Fibroblast of skin of back (primary cell): ENCODE measurements around the gene ARHGAP11A.

Experiments
- DNase-seq: peaks from one replicate; pipeline ENCODE4 v3.0.0-alpha.2; 2013

The ARHGAP11A gene

DNA sequence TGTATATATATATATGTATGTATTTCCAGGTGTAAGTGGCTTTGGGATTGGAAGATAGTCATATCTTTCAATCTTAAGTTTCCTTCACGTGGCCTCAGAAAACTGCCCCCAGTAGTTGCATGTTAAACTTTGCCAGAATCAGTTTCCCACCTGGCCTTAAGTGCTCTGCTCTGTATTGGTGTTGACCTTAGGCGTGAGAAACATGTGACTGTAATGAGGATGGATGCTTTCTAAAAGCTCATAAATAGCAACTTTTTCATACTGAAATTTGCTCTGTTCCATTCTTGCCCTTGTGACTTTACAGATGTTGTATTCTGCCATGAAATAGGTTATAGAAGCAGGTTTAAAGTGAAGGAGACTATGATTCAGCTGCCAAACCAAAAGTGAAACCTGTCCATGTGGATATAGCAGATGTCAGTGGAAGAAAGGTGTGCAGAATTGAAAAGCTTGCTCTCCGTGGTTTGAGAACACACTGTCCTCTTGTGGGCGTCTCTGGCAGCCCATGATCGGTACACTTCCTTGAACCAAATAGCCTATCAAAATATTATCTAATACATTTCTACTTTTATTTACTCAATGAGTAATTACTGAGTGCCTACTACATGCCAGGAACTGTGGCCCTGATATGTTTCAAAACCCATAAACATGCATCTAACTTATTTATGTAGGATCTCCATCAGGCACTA is 42.0 kb downstream of the ARHGAP11A start:
- DNase-seq: no peak

- no peak for DNase-seq
Measured at GRCh38 chr15:32657941-32658340, 42.6 kb downstream of the ARHGAP11A start.

DNA sequence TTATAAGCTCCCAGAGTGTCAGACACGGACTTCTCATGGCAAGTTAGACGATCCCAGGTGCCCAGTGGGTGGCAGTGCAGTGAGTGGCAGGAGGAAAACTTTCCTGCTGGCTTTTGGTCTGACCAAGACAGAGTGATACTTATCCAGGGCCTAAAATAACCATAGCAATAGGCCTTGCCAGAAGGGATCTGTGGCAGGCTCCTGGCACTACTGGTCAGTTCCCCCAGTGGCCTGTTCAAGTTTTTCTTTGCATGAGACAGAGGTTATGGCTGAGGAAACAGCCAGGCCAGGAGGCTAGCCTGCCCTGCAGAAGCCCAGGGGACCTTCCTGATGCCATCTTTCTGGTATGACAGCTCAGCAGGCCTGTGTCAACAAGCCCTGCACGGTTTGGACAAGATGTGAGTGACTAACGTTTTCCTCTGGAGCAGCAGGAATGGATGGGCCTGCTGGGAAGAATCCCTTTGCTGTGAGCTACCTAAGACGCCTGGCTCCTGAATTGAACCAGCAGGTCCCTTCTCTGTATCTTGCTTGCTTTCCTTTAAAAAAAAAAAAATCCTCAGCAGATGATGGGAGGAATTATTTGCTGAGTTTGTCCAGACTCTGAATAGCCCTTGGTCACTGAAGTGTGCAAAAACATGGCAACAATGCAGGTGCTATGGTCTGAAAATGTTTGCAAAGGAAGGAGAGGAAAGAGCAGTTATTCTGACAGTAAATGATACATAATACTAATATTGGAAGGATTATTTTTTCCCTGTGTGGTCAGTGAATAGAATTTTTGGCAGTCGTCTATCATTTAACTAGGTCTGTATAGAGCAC is 44.2 kb downstream of the ARHGAP11A start:
- DNase-seq: peak; percentile 99

- DNase-seq: no peak
Measured at GRCh38 chr15:32663671-32664070, 48.4 kb downstream of the ARHGAP11A start.

- no peak for DNase-seq
Measured at GRCh38 chr15:32664796-32665195, 49.5 kb downstream of the ARHGAP11A start.

- no peak for DNase-seq
Measured at GRCh38 chr15:32667321-32667720, 52.0 kb downstream of the ARHGAP11A start.

- peak; percentile 61 for DNase-seq
Measured at GRCh38 chr15:32668942-32669341, 53.6 kb downstream of the ARHGAP11A start.

DNA sequence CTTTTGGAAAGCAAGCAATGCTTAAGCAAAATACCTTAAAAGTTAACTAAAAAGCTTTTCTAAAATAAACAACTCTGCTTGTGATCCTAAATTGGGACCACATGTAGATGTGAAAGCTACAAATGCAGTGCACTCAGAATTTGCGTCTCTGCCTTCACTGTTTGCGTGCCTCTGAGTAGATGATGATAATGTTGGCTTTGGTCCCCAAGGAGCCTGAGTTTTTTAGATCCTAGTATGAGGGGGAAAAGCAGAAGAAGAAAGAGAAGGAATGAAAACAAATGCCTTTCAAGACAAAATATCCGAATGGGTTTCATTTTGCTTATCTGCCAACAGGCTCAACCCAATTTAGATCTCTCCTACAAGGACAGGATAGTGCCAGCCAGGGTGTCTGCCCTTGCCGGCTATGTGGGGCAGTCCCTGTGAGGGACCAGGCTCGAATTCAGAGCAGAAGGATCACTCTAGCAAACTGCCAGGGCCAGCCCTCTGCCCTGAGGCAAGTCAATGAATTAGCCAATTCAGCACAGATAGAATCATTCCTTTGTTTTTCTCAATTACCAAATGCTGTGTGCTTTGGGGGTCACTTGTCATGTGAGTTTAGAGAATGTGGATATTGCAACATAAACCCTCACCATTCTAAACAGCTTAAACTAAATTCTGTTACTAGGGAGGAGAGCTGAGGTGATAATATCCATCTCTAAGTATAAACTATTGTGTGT is 54.8 kb downstream of the ARHGAP11A start:
- peak; percentile 90 for DNase-seq

DNA sequence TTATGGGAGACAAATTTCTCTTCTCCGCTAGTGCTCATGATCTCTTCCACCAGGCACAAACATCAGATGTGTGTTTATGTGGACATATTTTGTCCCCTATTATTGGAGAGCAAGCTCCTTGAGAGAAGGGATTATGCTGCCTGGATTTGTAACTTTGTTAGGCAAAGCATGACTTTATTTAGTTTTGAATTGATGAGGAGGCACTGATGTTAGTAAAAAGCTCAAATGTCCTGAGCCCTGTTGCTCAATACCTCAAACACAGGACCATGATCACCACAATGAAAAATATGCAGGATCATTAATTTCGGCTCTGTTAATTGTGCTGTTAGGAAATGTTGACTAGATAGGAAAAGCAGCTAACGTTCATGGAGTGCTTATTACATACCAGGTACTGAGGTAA is 55.3 kb downstream of the ARHGAP11A start:
- DNase-seq: no peak

DNA sequence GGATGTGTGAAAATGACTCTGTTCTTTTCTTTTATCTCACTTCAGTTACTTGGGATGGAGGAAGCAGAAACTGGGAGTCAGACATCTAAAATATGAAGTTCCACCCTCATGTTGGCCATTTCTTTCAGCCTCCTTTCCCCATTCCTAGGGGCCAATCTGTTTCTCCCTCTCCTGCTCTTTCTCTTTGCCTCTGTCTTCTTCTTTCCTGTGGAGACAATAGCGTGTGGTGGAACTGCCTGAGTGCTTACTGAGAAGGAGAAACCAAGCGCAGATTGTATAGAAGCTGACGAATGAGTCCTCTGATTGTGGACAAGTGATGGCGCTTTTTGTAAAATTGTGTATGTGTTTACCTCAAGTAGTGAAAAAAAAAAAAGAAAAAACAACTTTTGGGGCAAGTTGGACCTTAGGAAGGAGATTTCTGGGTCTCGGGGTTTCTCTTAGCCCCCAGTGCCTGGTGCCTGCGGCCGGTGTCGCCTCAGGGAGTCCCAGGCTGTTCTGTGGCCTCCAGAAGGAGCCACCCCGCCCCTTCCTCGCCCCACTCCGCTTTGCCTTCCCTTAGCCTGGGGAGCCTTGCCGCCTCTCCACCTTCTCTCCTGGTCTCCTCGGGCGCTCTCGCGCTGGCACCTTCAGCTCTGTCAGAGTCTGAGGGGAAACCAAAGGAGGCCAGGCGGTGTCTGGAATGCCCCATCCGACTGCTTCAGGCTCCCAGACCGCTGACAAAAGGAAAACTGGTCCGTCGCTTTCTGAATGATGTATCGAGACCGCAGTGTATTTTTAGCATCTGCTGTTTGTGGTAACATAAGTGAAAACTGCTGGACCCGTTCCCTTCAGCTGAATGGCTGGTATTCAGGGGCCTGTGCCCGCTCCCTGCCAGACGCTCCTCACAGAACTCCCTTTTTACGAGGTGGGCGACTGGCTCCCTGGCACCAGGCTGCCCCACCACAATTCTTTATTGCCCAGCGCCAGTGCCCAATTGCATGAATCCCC is 56.3 kb downstream of the ARHGAP11A start:
- DNase-seq: peak; percentile 93

GRCh38 chr15:32674681-32675080 is 59.4 kb downstream of the ARHGAP11A start:
- DNase-seq: no peak

- DNase-seq: no peak
Measured at GRCh38 chr15:32675466-32675865, 60.2 kb downstream of the ARHGAP11A start.

DNA sequence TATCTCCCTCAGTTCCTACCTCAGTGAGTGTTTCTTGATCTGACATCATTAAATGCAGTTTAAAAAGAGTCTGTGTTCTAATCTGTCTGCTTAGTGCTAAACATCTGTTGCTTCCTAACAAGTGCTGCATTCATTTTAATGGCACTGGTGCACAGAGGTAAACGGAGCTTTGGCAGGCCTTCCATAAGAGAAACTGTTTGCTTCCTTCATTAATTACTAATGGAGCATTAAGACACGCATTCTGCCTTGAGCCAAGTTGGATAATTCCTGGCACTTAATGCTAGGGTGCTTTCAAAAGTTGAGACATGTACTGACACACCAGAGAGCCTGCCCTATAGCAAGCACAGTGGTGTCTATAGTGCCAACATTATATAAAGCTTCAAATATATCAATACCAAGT is 60.9 kb downstream of the ARHGAP11A start:
- DNase-seq: no peak

DNA sequence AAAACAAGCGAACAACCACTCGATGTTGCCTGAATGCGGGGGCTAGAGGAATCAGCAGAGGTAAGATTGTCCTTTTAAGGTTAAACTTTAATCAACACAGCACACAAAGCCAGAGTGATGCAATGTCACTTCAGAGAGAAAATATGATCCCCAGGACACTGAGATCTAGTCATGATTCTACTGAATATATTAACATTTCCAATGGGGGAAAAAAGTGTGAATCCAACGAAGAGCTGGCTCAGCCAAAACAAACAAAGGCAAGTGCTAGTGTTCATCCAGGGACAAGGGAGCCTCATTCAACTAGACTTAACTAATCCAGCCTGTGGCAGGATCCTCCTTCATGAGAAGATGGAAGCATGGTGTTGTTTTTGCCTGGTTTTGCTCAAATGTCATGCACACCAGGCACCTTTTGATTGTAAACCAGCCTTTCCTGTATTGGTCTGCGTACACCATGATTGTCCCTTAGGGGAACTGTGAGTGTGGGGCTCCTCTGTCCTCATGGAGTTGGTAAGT is 62.0 kb downstream of the ARHGAP11A start:
- peak; percentile 75 for DNase-seq

- no peak for DNase-seq
Measured at GRCh38 chr15:32679298-32679690, 64.0 kb downstream of the ARHGAP11A start.

- DNase-seq: peak; percentile 97
Measured at GRCh38 chr15:32682569-32682968, 67.3 kb downstream of the ARHGAP11A start.

DNA sequence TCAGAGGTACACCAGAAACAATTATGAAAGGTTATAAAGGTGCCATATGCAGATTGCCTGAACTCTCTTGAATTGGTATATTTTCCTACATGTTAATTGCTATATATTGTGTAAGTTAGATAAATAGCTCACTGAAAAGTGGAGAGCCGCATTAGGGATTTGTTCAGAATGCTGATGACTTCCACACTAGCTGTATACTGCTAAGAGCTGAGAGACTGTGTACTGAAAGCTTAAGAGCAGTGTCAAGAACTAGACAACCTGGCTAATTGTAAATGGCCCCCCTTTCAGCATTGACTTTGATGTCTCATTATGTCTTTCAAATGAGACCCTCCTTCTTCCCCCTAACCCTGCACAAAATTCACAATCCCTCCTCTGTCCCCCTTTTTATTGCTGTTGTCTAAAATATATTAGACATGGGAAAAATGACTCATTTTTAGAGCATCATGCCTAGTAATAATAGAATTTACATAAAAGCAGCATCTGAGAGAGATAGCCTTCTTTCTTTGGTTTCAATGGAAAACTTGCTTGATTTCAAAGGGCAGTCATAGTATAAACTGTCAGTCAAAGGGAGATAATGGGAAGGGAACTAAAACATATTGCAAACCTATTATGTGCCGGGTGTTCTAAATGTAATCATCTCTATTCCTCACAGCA is 67.8 kb downstream of the ARHGAP11A start:
- DNase-seq: no peak

DNA sequence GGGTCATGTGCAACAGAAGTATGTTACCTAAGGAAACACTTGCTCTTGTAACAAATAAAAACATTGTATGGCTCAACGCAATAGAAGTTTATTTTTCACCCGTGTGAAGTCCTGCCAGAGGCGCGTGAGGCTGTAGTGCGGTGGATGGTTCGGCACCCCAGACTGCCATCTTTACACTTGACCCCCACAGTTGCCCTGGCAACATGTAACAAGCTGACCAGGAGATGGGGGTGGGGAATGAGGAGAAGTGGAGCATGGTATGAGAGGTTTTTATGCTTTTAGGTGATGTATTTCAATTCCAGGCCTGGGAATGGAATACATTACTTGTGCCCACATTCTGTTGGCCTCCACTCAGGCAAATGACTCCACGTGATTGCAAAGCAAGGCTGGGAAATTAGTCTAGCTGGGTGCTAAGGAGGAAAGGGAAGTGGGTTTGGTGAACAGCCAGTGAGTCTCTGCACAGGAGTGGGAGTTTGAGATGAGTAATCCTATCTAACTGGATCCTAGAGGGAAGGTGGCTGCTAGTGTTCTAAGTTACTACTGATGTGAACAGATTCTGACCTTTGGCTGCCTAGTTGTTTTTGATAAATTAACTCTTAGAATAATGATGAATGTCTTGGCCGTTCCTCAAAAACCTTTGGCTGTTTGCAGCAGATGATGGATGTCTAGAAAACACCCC is 68.7 kb downstream of the ARHGAP11A start:
- peak; percentile 94 for DNase-seq

DNA sequence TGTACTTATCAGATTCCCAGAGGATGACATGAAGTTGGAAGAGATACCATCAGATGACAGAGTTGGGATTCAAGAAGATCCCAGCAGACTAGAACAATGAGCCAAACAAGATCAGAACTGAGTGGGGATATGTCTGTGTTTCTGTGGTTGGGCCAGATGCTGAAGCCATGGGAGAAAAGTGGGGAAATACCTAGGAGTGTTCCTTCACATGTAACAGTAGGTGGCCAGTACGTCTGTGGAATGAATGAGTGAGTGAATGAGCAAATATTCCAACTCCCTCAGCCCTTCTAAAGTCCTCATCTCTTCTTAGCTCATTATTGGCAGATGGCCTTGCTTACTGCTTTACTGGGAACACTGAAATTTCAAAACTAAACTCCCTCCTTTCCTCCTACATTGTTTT is 70.3 kb downstream of the ARHGAP11A start:
- DNase-seq: peak; percentile 68

- peak; percentile 88 for DNase-seq
Measured at GRCh38 chr15:32687556-32687955, 72.3 kb downstream of the ARHGAP11A start.

- DNase-seq: peak; percentile 81
Measured at GRCh38 chr15:32688151-32688639, 72.9 kb downstream of the ARHGAP11A start.
